Aorta (tissue), 5 donors: ENCODE measurements around the gene RASL10B. TPM values are rescaled to one million over a fixed set of nuclear protein-coding genes. Genes with fewer than 3 reads are reported as not detected.

Experiments used
- ATAC-seq: fragments of 200-7000 bp; cut with Tn5 transposase; one replicate; pipeline ENCODE4 v1.9.1; 2022; ENCODE audit warnings: moderate library complexity; ENCODE audit not compliant: low FRiP score
- DNase-seq, 2 donors: peaks; one replicate each; pipeline ENCODE4 v3.0.0-alpha.2; 2020
- H3K27ac ChIP-seq, 2 donors: one replicate each; pipeline ENCODE4 v1.5.1; 2013; ENCODE audit warnings: low read length in 2 of 2, mild to moderate bottlenecking in 2 of 2, moderate library complexity in 2 of 2, control low read depth in 1 of 2, inconsistent platforms in 1 of 2, low read depth in 1 of 2
- H3K27me3 ChIP-seq, 2 donors: one replicate each; pipeline ENCODE4 v1.6.1; 2013; ENCODE audit warnings: control low read depth in 1 of 2, low read length in 1 of 2, mild to moderate bottlenecking in 1 of 2, moderate library complexity in 1 of 2; ENCODE audit not compliant: insufficient read depth in 2 of 2, control insufficient read depth in 1 of 2
- H3K36me3 ChIP-seq, 2 donors: one replicate each; pipeline ENCODE4 v1.6.1; 2013; ENCODE audit warnings: control low read depth in 1 of 2, low read length in 1 of 2, mild to moderate bottlenecking in 1 of 2; ENCODE audit not compliant: insufficient read depth in 2 of 2, control insufficient read depth in 1 of 2
- H3K4me1 ChIP-seq, 2 donors: one replicate each; pipeline ENCODE4 v1.6.1; 2013; ENCODE audit warnings: low read length in 2 of 2, control low read depth in 1 of 2, mild to moderate bottlenecking in 1 of 2, moderate library complexity in 1 of 2; ENCODE audit not compliant: insufficient read depth in 2 of 2, control insufficient read depth in 1 of 2
- H3K4me3 ChIP-seq, 2 donors: one replicate each; pipeline ENCODE4 v1.5.1; 2013; ENCODE audit warnings: low read length in 2 of 2, control low read depth in 1 of 2, mild to moderate bottlenecking in 1 of 2
- H3K9me3 ChIP-seq: one replicate; pipeline ENCODE4 v1.6.1; 2013; ENCODE audit warnings: mild to moderate bottlenecking, low read length; ENCODE audit not compliant: control insufficient read depth
- WGBS, 2 donors: extraction: QIAGEN DNeasy Blood & Tissue Kit; methylation state at CpG; one replicate each; pipeline ENCODE4 v1.1.7; 2013; 5-methylcytosine and 5-hydroxymethylcytosine counted together
- intact Hi-C, 2 donors: fragments of 100-400 bp; cut with DNase I; formaldehyde crosslinking; loops; one replicate each; pipeline versions ENCODE4 v1.14.2 to v1.15.0; 2022
- polyA plus RNA-seq, 2 donors: library from polyadenylated mRNA; stranded (reverse); fragments of 200-250 nt; gene quantifications; one replicate each; pipeline ENCODE4 v1.2.3, GENCODE V29; 2013
- total RNA-seq, 2 donors: library from RNA; stranded (reverse); fragmentation: NEBNext Ultra II Directional; extraction: Animal tissue kit (Norgen Biotek cat#: 25700); gene quantifications; one replicate each; pipeline ENCODE4 v1.2.1, GENCODE V29; 2021
- donor health status: healthy with polysubstance abuse.
- donor health status: Bipolar disorder and iron deficiency.
- donor health status: DM: no; HTN: no; CAD: no.
- donor health status: DM: no; HTN: no; CAD: no.
- donor health status: DM: yes; HTN: yes; CAD: no.

RASL10B gene
- total and polyA plus RNA-seq, 4 donors, result 0.31 to 3.5 (median 1.3) TPM

- Histone ChIP-seq H3K27ac (peak overlapping the region in 1 of 2 donors; percentile 32), H3K4me1 (no peaks in the 10 kb centered on the region)
- 94 to 96% methylated on average over 20 of the region's 20 CpGs for WGBS, 2 donors
These were observed 41.7 kb downstream of the RASL10B start for GRCh38 chr17:35773129-35773528.

GRCh38 chr17:35773679-35774425 lies 42.4 kb downstream of the RASL10B start:
- no peaks in the 10 kb centered on the region for H3K36me3 ChIP-seq
- peak overlapping the region; percentile 32 to 85 for H3K27ac ChIP-seq
- H3K4me3 ChIP-seq, result no peak overlapping the region
- H3K27me3 ChIP-seq, result no peaks in the 10 kb centered on the region
- intact Hi-C loops, result no loop called here
- H3K9me3 ChIP-seq, result no peaks in the 10 kb centered on the region
- 6 to 14% methylated on average over 10 of the region's 10 CpGs for WGBS, 2 donors
- peak; percentile 3 for ATAC-seq
- H3K4me1 ChIP-seq, result no peaks in the 10 kb centered on the region
- no peak for DNase-seq

More at GRCh38 chr17:35773129-35773528, 41.7 kb downstream of the RASL10B start:
- Histone ChIP-seq H3K27me3 (no peaks in the 10 kb centered on the region), H3K9me3 (no peaks in the 10 kb centered on the region), H3K36me3 (no peaks in the 10 kb centered on the region), H3K4me3 (no peak overlapping the region)
- DNase-seq (peak in 1 of 2 donors; percentile 71), ATAC-seq (no peak)
- intact Hi-C loops, result no loop called here

GRCh38 chr17:35774499-35774898 lies 43.1 kb downstream of the RASL10B start:
- no peak overlapping the region for H3K4me3 ChIP-seq
- H3K27me3 ChIP-seq, result no peaks in the 10 kb centered on the region
- ATAC-seq, result peak; percentile 87
- no peaks in the 10 kb centered on the region for H3K4me1 ChIP-seq
- 6 to 11% methylated on average over 5 of the region's 5 CpGs for WGBS, 2 donors
- peak overlapping the region; percentile 77 to 85 for H3K27ac ChIP-seq
- no peaks in the 10 kb centered on the region for H3K9me3 ChIP-seq
- intact Hi-C loops, result no loop called here
- H3K36me3 ChIP-seq, result no peaks in the 10 kb centered on the region
- peak; percentile 86 to 92 for DNase-seq

- no peaks in the 10 kb centered on the region for H3K36me3 ChIP-seq
- H3K27ac ChIP-seq, result peak overlapping the region; percentile 77 to 85
- no peaks in the 10 kb centered on the region for H3K9me3 ChIP-seq
- 9 to 11% methylated on average over 5 of the region's 5 CpGs for WGBS, 2 donors
- no peak for DNase-seq
- H3K4me3 ChIP-seq, result no peak overlapping the region
- no peak for ATAC-seq
- no peaks in the 10 kb centered on the region for H3K27me3 ChIP-seq
- intact Hi-C loops, result no loop called here
- no peaks in the 10 kb centered on the region for H3K4me1 ChIP-seq
These were observed 43.6 kb downstream of the RASL10B start for GRCh38 chr17:35775039-35775438.

- no peak for ATAC-seq
- Histone ChIP-seq H3K27me3 (no peaks in the 10 kb centered on the region), H3K4me3 (no peak overlapping the region)
These were observed 44.1 kb downstream of the RASL10B start for GRCh38 chr17:35775583-35775982.

GRCh38 chr17:35778641-35779196 lies 47.3 kb downstream of the RASL10B start:
- intact Hi-C loops, result no loop called here
- Histone ChIP-seq H3K9me3 (no peaks in the 10 kb centered on the region), H3K27ac (no peak overlapping the region), H3K27me3 (no peaks in the 10 kb centered on the region), H3K4me1 (no peaks in the 10 kb centered on the region), H3K36me3 (no peaks in the 10 kb centered on the region), H3K4me3 (no peak overlapping the region)
- no peak for ATAC-seq
- WGBS, 2 donors, result 94% methylated on average over 16 of the region's 16 CpGs
- no peak for DNase-seq

More at GRCh38 chr17:35775583-35775982, 44.1 kb downstream of the RASL10B start:
- Histone ChIP-seq H3K36me3 (no peaks in the 10 kb centered on the region), H3K4me1 (no peaks in the 10 kb centered on the region), H3K27ac (peak overlapping the region in 1 of 2 donors; percentile 85), H3K9me3 (no peaks in the 10 kb centered on the region)
- 40 to 46% methylated on average over 6 of the region's 6 CpGs for WGBS, 2 donors
- intact Hi-C loops, result no loop called here
- DNase-seq, result no peak

- ATAC-seq (no peak), DNase-seq (no peak)
- Histone ChIP-seq H3K27ac (no peak overlapping the region), H3K9me3 (no peaks in the 10 kb centered on the region), H3K4me3 (no peak overlapping the region), H3K36me3 (no peaks in the 10 kb centered on the region), H3K27me3 (no peaks in the 10 kb centered on the region), H3K4me1 (no peaks in the 10 kb centered on the region)
- intact Hi-C loops, result no loop called here
- WGBS, 2 donors, result 44 to 62% methylated on average over 3 of the region's 3 CpGs
These were observed 49.5 kb downstream of the RASL10B start for GRCh38 chr17:35780950-35781349.

- no peaks in the 10 kb centered on the region for H3K9me3 ChIP-seq
- DNase-seq, result no peak
- ATAC-seq, result no peak
- H3K4me3 ChIP-seq, result no peak overlapping the region
- H3K4me1 ChIP-seq, result no peaks in the 10 kb centered on the region
- no peaks in the 10 kb centered on the region for H3K27me3 ChIP-seq
- no peak overlapping the region for H3K27ac ChIP-seq
- intact Hi-C loops, result no loop called here
- no peaks in the 10 kb centered on the region for H3K36me3 ChIP-seq
- 85 to 96% methylated on average over 2 of the region's 2 CpGs for WGBS, 2 donors
These were observed 53.5 kb downstream of the RASL10B start for GRCh38 chr17:35784895-35785294.

GRCh38 chr17:35786941-35787432 lies 55.5 kb downstream of the RASL10B start:
- H3K4me1 ChIP-seq, result no peaks in the 10 kb centered on the region
- H3K9me3 ChIP-seq, result no peaks in the 10 kb centered on the region
- intact Hi-C loops, result no loop called here
- no peak for DNase-seq
- H3K27ac ChIP-seq, result no peak overlapping the region
- 66 to 70% methylated on average over 3 of the region's 3 CpGs for WGBS, 2 donors
- no peaks in the 10 kb centered on the region for H3K36me3 ChIP-seq
- ATAC-seq, result no peak
- no peak overlapping the region for H3K4me3 ChIP-seq
- no peaks in the 10 kb centered on the region for H3K27me3 ChIP-seq
